GM10847 (cell line): ENCODE measurements around the gene SLC11A1.

Source experiments
- POLR2A ChIP-seq: IDR thresholded peaks from 2 replicates; pipeline ENCODE4 v1.6.1; 2011; ENCODE audit not compliant: insufficient read length; ENCODE audit errors: extremely low read depth

SLC11A1 gene

GRCh38 chr2:218357236-218358177 is 24.6 kb upstream of the SLC11A1 start:
- TF ChIP-seq POLR2A: no peak

GRCh38 chr2:218360453-218360852 is 21.6 kb upstream of the SLC11A1 start:
- TF ChIP-seq POLR2A: no peak

- TF ChIP-seq POLR2A: no peak
Measured at GRCh38 chr2:218362606-218363005, 19.5 kb upstream of the SLC11A1 start.

GRCh38 chr2:218363736-218364135 is 18.3 kb upstream of the SLC11A1 start:
- no peak for TF ChIP-seq POLR2A

GRCh38 chr2:218364196-218364595 is 17.9 kb upstream of the SLC11A1 start:
- TF ChIP-seq POLR2A: no peak

GRCh38 chr2:218366621-218367414 is 15.3 kb upstream of the SLC11A1 start:
- no peak for TF ChIP-seq POLR2A

- TF ChIP-seq POLR2A: peak; percentile 73
Measured at GRCh38 chr2:218367415-218368149, 14.5 kb upstream of the SLC11A1 start.

- no peak for TF ChIP-seq POLR2A
Measured at GRCh38 chr2:218368150-218368528, 13.9 kb upstream of the SLC11A1 start.

- no peak for TF ChIP-seq POLR2A
Measured at GRCh38 chr2:218368621-218369153, 13.4 kb upstream of the SLC11A1 start.

GRCh38 chr2:218369330-218369729 is 12.7 kb upstream of the SLC11A1 start:
- no peak for TF ChIP-seq POLR2A

- no peak for TF ChIP-seq POLR2A
Measured at GRCh38 chr2:218370410-218371063, 11.5 kb upstream of the SLC11A1 start.

GRCh38 chr2:218371983-218372350 is 10.1 kb upstream of the SLC11A1 start:
- no peak for TF ChIP-seq POLR2A

- no peak for TF ChIP-seq POLR2A
Measured at GRCh38 chr2:218374795-218375194, 7.3 kb upstream of the SLC11A1 start.

GRCh38 chr2:218375212-218375611 is 6.9 kb upstream of the SLC11A1 start:
- TF ChIP-seq POLR2A: no peak

- no peak for TF ChIP-seq POLR2A
Measured at GRCh38 chr2:218378053-218378452, 4.0 kb upstream of the SLC11A1 start.
